Upper lobe of left lung (tissue), 4 donors: ENCODE results near the gene LONP1.

Experiments used
- CTCF ChIP-seq, 6 experiments: fragments of 450-650 bp in 4 of 6; fragments of 200-600 bp in 2 of 6; sonication (generic) in 2 of 6; IDR thresholded peaks; one replicate each; pipeline ENCODE4 v1.5.1; 2016 to 2019; ENCODE audit warnings: antibody characterized with exemption in 6 of 6
- POLR2A ChIP-seq, 4 donors: fragments of 450-650 bp; IDR thresholded peaks; one replicate each; pipeline ENCODE4 v1.5.1; 2016 to 2017; ENCODE audit warnings: antibody characterized with exemption in 4 of 4, mild to moderate bottlenecking in 2 of 4

DNA sequence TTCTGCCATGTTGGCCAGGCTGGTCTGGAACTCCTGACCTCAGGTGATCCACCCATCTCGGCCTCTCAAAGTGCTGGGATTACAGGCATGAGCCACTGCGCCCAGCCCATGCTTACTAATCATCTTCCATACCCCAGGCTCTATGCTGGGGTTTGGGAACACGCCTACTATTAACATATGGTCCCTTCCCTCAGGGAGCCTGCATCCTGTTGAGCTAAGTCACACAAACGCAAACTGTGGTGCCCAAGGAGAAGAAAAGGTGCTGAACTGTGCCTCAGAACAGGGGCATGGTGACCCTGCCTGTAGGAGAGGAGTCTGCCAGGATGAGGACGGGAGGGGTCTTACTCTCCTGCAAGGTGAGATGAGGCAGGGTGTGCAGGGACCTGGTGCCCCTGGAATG, 45.2 kb downstream of the LONP1 start:
- TF ChIP-seq CTCF (IDR thresholded peaks at IDR 0.05) (no peak), POLR2A (IDR thresholded peaks at IDR 0.05) (no peak)
